Trophoblast cell (in vitro differentiated cells and primary cell): Measurements from ENCODE around the gene TRAF6.

Experiments used
- DNase-seq, 2 donors: peaks; one replicate each; pipeline ENCODE4 v3.0.0-alpha.2; 2016
- H2AFZ ChIP-seq: 2 replicates; pipeline ENCODE4 v1.6.1; 2013; ENCODE audit warnings: low read length, moderate library complexity, mild to moderate bottlenecking; ENCODE audit not compliant: insufficient read depth, poor library complexity
- H2AK5ac ChIP-seq: 2 replicates; pipeline ENCODE4 v1.6.1; 2013; ENCODE audit warnings: mild to moderate bottlenecking, low read length
- H2BK120ac ChIP-seq: 2 replicates; pipeline ENCODE4 v1.6.1; 2013; ENCODE audit warnings: low read length, mild to moderate bottlenecking, moderate library complexity; ENCODE audit not compliant: insufficient read depth, poor library complexity
- H2BK12ac ChIP-seq: 2 replicates; pipeline ENCODE4 v1.6.1; 2013; ENCODE audit warnings: mild to moderate bottlenecking, low read length, moderate library complexity
- H2BK5ac ChIP-seq: 2 replicates; pipeline ENCODE4 v1.6.1; 2013; ENCODE audit warnings: low read length, low read depth, moderate library complexity, mild to moderate bottlenecking; ENCODE audit not compliant: poor library complexity
- H3K14ac ChIP-seq: 2 replicates; pipeline ENCODE4 v1.6.1; 2013; ENCODE audit warnings: mild to moderate bottlenecking, low read length
- H3K18ac ChIP-seq: 2 replicates; pipeline ENCODE4 v1.6.1; 2013; ENCODE audit warnings: mild to moderate bottlenecking, low read length
- H3K23ac ChIP-seq: 2 replicates; pipeline ENCODE4 v1.6.1; 2013; ENCODE audit warnings: low read length
- H3K27ac ChIP-seq: 2 replicates; pipeline ENCODE4 v1.5.1; 2013; ENCODE audit warnings: low read depth, mild to moderate bottlenecking, inconsistent platforms, low read length, moderate library complexity
- H3K27me3 ChIP-seq: 2 replicates; pipeline ENCODE4 v1.6.1; 2013; ENCODE audit warnings: inconsistent platforms, mild to moderate bottlenecking, low read length, moderate library complexity; ENCODE audit not compliant: insufficient read depth
- H3K36me3 ChIP-seq, 2 experiments: 1 replicate in 1 of 2; 2 replicates in 1 of 2; pipeline ENCODE4 v1.6.1; 2013; ENCODE audit warnings: low read length in 2 of 2, mild to moderate bottlenecking in 2 of 2, moderate library complexity in 1 of 2; ENCODE audit not compliant: insufficient read depth in 2 of 2, control insufficient read depth in 1 of 2
- H3K4ac ChIP-seq: 2 replicates; pipeline ENCODE4 v1.6.1; 2013; ENCODE audit warnings: low read depth, mild to moderate bottlenecking, low read length, moderate library complexity
- H3K4me1 ChIP-seq, 2 experiments: 1 replicate in 1 of 2; 2 replicates in 1 of 2; pipeline ENCODE4 v1.6.1; 2013; ENCODE audit warnings: low read length in 2 of 2, mild to moderate bottlenecking in 2 of 2, moderate library complexity in 1 of 2; ENCODE audit not compliant: insufficient read depth in 2 of 2, control insufficient read depth in 1 of 2
- H3K4me2 ChIP-seq: 2 replicates; pipeline ENCODE4 v1.6.1; 2013; ENCODE audit warnings: inconsistent platforms, mild to moderate bottlenecking, low read length, moderate library complexity
- H3K4me3 ChIP-seq: 2 replicates; pipeline ENCODE4 v1.5.1; 2013; ENCODE audit warnings: mild to moderate bottlenecking, low read depth, low read length, inconsistent platforms
- H3K79me1 ChIP-seq: one replicate; pipeline ENCODE4 v1.6.1; 2013; ENCODE audit warnings: low read length
- H3K79me2 ChIP-seq: 2 replicates; pipeline ENCODE4 v1.6.1; 2013; ENCODE audit warnings: low read length, mild to moderate bottlenecking; ENCODE audit not compliant: control insufficient read depth, insufficient read depth, poor library complexity
- H3K9ac ChIP-seq: 2 replicates; pipeline ENCODE4 v1.6.1; 2013; ENCODE audit warnings: mild to moderate bottlenecking, low read length
- H3K9me3 ChIP-seq: 2 replicates; pipeline ENCODE4 v1.6.1; 2013; ENCODE audit warnings: low read depth, mild to moderate bottlenecking, control low read depth, inconsistent platforms, low read length; ENCODE audit not compliant: insufficient read depth
- H4K12ac ChIP-seq: 2 replicates; pipeline ENCODE4 v1.6.1; 2013; ENCODE audit warnings: low read depth, mild to moderate bottlenecking, low read length, moderate library complexity
- H4K8ac ChIP-seq: 2 replicates; pipeline ENCODE4 v1.6.1; 2013; ENCODE audit warnings: low read depth, mild to moderate bottlenecking, low read length, moderate library complexity
- H4K91ac ChIP-seq: one replicate; pipeline ENCODE4 v1.6.1; 2013; ENCODE audit warnings: low read depth, mild to moderate bottlenecking, low read length, moderate library complexity
- WGBS: extraction: QIAGEN DNeasy Blood & Tissue Kit; methylation state at CpG from one replicate; pipeline ENCODE4 v1.1.7; 2013; ENCODE audit warnings: missing lambda C conversion rate; ENCODE audit not compliant: insufficient read length, insufficient coverage; ENCODE audit errors: extremely low coverage; 5-methylcytosine and 5-hydroxymethylcytosine counted together

The TRAF6 gene

GRCh38 chr11:36469063-36469462 is 41.0 kb downstream of the TRAF6 start:
- H2BK120ac ChIP-seq: no peak overlapping the region
- no peak for DNase-seq
- no peak overlapping the region for H2AK5ac ChIP-seq
- H3K4ac ChIP-seq: no peak overlapping the region
- H3K27me3 ChIP-seq: no peaks in the 10 kb centered on the region
- peaks cover 0 to 2% of the 10 kb centered on the region in 2 experiments for H3K4me1 ChIP-seq
- no peak overlapping the region for H3K14ac ChIP-seq
- H3K79me2 ChIP-seq: no peaks in the 10 kb centered on the region
- H3K27ac ChIP-seq: no peak overlapping the region
- no peak overlapping the region for H4K12ac ChIP-seq
- no peaks in the 10 kb centered on the region for H3K9me3 ChIP-seq
- H3K36me3 ChIP-seq: peaks cover 3 to 9% of the 10 kb centered on the region in 2 experiments
- H3K9ac ChIP-seq: no peak overlapping the region
- no CpG with 5 or more reads among the region's 2 CpGs for WGBS
- H3K79me1 ChIP-seq: no peaks in the 10 kb centered on the region
- no peak overlapping the region for H4K8ac ChIP-seq
- H2BK12ac ChIP-seq: no peak overlapping the region
- H3K23ac ChIP-seq: no peak overlapping the region
- H2BK5ac ChIP-seq: no peak overlapping the region
- no peak overlapping the region for H3K18ac ChIP-seq
- H3K4me3 ChIP-seq: no peak overlapping the region
- no peak overlapping the region for H3K4me2 ChIP-seq
- H4K91ac ChIP-seq: no peak overlapping the region
- no peak overlapping the region for H2AFZ ChIP-seq

DNA sequence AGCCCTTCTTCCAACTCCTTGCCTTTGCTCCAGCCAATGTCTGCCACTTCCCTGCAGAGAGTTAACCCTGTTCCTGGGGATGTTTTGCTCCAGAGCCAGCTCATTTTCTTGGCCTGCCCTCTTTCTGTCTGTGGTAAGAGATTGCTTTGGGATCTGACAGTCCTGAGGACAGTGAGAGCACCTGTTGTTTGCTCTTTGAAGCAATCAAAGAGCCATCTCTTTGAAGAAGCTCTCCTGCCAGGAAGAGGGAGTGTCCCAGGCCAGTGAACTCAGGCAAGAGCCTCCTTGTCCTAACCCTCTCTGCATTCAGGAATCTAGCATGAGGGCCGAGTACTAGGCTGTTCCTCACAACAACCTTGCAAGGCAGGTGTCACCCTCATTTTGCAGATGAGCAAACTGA is 42.2 kb downstream of the TRAF6 start:
- H4K8ac ChIP-seq: no peak overlapping the region
- H2AFZ ChIP-seq: no peak overlapping the region
- H3K9ac ChIP-seq: no peak overlapping the region
- peaks cover 5% of the 10 kb centered on the region for H3K79me1 ChIP-seq
- DNase-seq: no peak
- no peak overlapping the region for H2BK5ac ChIP-seq
- no CpG with 5 or more reads among the region's 1 CpG for WGBS
- H4K91ac ChIP-seq: no peak overlapping the region
- no peak overlapping the region for H3K18ac ChIP-seq
- H3K4me2 ChIP-seq: no peak overlapping the region
- H2BK120ac ChIP-seq: no peak overlapping the region
- H3K27me3 ChIP-seq: no peaks in the 10 kb centered on the region
- no peak overlapping the region for H3K23ac ChIP-seq
- no peak overlapping the region for H3K14ac ChIP-seq
- H3K4me1 ChIP-seq: peaks cover 6 to 11% of the 10 kb centered on the region in 2 experiments
- H3K4me3 ChIP-seq: no peak overlapping the region
- H3K4ac ChIP-seq: no peak overlapping the region
- H3K79me2 ChIP-seq: no peaks in the 10 kb centered on the region
- H3K9me3 ChIP-seq: no peaks in the 10 kb centered on the region
- H2AK5ac ChIP-seq: no peak overlapping the region
- no peak overlapping the region for H4K12ac ChIP-seq
- H3K27ac ChIP-seq: no peak overlapping the region
- H3K36me3 ChIP-seq: peaks cover 2 to 9% of the 10 kb centered on the region in 2 experiments
- H2BK12ac ChIP-seq: no peak overlapping the region

- no peak for DNase-seq
- H3K36me3 ChIP-seq: peaks cover 4 to 15% of the 10 kb centered on the region in 2 experiments
- no peak overlapping the region for H3K9ac ChIP-seq
- H2BK120ac ChIP-seq: no peak overlapping the region
- peaks cover 5% of the 10 kb centered on the region for H3K79me1 ChIP-seq
- H4K12ac ChIP-seq: no peak overlapping the region
- H3K4me1 ChIP-seq: peaks cover 6 to 11% of the 10 kb centered on the region in 2 experiments
- H4K91ac ChIP-seq: no peak overlapping the region
- no CpG with 5 or more reads among the region's 3 CpGs for WGBS
- H3K27ac ChIP-seq: no peak overlapping the region
- no peaks in the 10 kb centered on the region for H3K27me3 ChIP-seq
- no peak overlapping the region for H3K4me2 ChIP-seq
- H3K4ac ChIP-seq: no peak overlapping the region
- no peak overlapping the region for H3K14ac ChIP-seq
- no peaks in the 10 kb centered on the region for H3K79me2 ChIP-seq
- H2AK5ac ChIP-seq: no peak overlapping the region
- no peak overlapping the region for H3K4me3 ChIP-seq
- no peak overlapping the region for H4K8ac ChIP-seq
- H2BK12ac ChIP-seq: no peak overlapping the region
- no peak overlapping the region for H2AFZ ChIP-seq
- no peak overlapping the region for H3K23ac ChIP-seq
- H3K18ac ChIP-seq: no peak overlapping the region
- H2BK5ac ChIP-seq: no peak overlapping the region
- H3K9me3 ChIP-seq: no peaks in the 10 kb centered on the region
These were observed 43.1 kb downstream of the TRAF6 start for GRCh38 chr11:36467012-36467411.

GRCh38 chr11:36465449-36466163 is 44.5 kb downstream of the TRAF6 start:
- H3K23ac ChIP-seq: no peak overlapping the region
- no peak overlapping the region for H3K4ac ChIP-seq
- no peak overlapping the region for H3K4me3 ChIP-seq
- no peaks in the 10 kb centered on the region for H3K27me3 ChIP-seq
- H2BK12ac ChIP-seq: no peak overlapping the region
- no peaks in the 10 kb centered on the region for H3K9me3 ChIP-seq
- H4K12ac ChIP-seq: no peak overlapping the region
- H3K4me2 ChIP-seq: no peak overlapping the region
- H3K79me1 ChIP-seq: peaks cover 5% of the 10 kb centered on the region
- H3K14ac ChIP-seq: no peak overlapping the region
- no peak overlapping the region for H2BK120ac ChIP-seq
- H3K9ac ChIP-seq: no peak overlapping the region
- H3K36me3 ChIP-seq: peaks cover 5 to 18% of the 10 kb centered on the region in 2 experiments
- H2AFZ ChIP-seq: no peak overlapping the region
- no peaks in the 10 kb centered on the region for H3K79me2 ChIP-seq
- DNase-seq: no peak
- no peak overlapping the region for H2AK5ac ChIP-seq
- H2BK5ac ChIP-seq: no peak overlapping the region
- H3K4me1 ChIP-seq: peaks cover 6 to 11% of the 10 kb centered on the region in 2 experiments
- no peak overlapping the region for H4K8ac ChIP-seq
- no peak overlapping the region for H3K27ac ChIP-seq
- no peak overlapping the region for H3K18ac ChIP-seq
- H4K91ac ChIP-seq: no peak overlapping the region
- no CpG with 5 or more reads among the region's 4 CpGs for WGBS
